Measurements from ENCODE around the gene NF2.
A peak's percentile ranks its signal among the peaks of the same experiment; 100 is the strongest.

The NF2 gene

DNA sequence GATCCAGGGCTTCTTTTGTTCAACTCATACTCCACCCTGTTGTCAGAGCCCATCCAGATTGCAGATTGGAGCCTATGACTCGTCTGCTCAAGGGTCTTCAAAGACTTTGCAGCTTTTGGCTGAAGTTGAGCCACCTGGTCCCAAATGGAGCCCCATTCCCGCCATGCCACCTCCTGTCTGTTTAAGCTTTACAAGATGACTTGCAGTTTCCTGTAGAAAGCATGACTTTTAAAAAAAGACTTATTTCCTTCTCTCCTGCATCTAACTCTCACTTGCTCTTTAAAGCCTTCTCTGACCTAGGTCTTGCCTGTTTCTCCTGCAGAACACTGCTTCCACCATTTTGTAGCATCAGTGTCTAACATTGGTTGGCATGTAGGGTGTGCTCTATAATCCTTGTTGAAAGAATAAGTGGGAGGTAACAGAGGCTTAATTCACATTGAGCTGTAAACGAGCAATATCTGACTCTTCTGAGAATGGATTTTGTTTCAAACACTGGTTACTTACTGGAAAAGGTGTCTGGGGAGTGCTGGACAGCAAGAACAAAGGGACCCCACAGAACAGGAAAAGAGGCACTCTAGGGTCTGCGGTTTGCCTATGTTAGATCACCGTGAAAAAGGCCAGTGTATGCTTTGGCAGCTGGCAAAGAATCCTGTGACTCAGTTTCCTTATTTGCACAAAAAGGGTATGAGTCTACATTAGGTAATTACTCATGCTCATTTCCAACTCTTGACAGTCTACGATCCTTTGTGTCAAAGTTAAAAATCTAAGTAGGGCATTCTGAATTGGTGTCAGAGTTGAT lies 30.3 kb downstream of the NF2 start:
- no peak for DNase-seq

DNA sequence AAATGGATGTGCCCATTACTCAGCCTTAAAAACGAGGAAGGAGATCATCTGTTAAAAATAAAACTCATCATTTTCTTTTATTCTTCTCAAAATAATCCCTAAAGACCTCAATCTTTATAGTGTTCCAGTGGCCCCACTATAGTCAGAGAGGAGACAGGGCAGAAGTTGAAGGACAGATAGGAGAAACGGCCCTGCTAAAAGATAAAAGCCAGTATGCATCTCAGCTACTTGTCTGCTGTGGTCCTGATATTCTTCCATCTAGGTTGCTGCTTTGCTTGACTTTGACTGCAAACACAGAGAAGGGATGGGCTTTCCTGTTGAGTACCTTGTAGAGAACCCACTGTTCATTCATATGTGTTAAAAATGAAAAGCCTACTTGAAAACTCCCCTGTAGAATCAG lies 31.4 kb downstream of the NF2 start:
- DNase-seq, result no peak

DNA sequence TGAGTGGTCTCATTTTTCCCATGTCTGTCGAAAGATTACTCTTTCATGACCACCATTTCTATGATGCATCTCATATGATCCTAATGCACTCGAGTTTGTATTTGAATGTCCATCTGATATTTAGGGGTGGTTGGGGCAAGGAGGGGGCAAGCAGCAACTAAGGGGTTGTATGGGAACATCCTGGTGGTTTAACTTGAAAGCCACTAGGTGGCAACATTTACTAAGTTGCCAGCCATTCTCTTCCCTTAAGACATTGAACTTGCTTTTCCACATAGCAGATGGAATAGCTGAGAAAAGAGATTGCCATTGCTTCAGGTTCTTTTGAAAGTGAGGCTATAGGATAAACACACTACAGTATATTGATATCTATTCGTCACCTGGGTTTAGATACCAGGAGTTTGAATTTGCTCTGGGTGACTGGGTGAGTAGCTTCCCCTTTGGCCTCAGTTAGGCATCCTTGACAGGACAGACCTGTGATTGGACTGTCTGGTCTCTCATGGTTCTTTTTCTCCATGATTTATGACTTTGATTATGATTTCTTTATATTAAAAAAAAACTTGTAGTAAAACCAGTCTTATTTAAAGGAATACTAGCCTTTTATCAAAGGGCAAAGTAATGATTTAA lies 32.4 kb downstream of the NF2 start:
- DNase-seq, result peak; percentile 71 to 87

DNA sequence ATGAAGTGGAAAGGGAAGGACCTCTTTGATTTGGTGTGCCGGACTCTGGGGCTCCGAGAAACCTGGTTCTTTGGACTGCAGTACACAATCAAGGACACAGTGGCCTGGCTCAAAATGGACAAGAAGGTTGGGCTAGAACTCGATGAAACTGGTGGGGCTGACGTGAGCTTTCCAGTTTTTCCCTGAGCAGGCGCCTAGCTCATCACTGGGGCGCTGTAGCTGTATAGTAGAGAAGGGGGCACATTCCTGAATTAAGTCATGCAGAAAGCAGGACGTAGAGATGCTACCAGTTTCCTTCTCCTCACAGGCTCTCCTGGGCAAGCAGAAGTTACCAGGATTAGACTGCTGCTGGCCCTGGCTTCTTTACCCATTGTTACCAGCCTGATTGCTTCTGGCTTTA lies 33.3 kb downstream of the NF2 start:
- no peak for DNase-seq

DNA sequence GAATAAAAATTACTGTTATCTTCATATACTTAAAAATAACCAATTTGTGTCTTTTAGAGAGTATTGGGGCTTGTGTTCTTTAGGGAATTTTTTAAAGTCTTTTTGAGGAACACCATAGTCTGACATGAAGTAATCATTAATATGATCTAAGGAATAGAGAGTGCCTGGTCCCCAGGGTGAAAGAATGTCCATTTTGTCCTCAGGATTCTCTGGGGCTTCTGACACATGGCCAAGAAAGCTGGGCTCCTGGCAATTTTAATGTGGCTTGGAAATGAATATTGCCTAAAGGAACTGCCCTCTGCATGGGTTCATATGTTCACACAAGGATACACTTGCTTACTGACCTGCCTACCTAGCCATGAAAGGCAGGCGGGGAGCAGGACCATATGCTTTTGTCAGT lies 33.7 kb downstream of the NF2 start:
- DNase-seq, result no peak

DNA sequence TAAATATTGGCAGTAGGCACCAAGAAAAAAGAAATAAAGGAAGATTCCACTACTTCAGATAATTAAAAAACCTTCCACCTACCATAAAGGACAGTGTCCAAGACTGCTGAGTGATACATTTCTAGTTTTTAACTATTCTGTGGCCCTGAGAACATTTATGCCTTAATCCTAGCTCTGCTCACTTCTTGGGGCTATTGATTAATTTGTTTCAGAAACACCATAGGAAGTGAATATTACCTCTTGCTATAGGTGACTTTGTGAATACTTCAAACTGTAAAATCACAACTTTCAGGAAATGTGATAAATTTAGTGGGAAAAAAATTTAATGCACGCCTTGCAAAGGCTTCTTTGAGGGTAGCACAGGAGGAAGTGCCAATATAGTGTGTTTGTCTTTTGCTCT lies 35.2 kb downstream of the NF2 start:
- no peak for DNase-seq

DNA sequence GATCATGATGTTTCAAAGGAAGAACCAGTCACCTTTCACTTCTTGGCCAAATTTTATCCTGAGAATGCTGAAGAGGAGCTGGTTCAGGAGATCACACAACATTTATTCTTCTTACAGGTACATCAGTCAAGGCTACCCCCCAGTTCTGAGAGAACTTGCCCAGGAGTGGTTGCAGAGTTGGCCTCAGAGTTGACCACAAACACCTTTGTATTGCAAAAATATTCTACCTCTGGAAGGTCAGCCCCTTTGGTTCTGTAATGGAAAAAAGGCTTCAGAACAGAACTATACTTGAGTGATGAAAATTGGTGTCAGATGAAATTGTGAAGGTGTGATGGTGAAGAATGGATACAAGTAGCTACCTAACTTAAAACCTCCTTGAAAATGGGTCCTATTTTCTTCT lies 35.7 kb downstream of the NF2 start:
- DNase-seq, result no peak

DNA sequence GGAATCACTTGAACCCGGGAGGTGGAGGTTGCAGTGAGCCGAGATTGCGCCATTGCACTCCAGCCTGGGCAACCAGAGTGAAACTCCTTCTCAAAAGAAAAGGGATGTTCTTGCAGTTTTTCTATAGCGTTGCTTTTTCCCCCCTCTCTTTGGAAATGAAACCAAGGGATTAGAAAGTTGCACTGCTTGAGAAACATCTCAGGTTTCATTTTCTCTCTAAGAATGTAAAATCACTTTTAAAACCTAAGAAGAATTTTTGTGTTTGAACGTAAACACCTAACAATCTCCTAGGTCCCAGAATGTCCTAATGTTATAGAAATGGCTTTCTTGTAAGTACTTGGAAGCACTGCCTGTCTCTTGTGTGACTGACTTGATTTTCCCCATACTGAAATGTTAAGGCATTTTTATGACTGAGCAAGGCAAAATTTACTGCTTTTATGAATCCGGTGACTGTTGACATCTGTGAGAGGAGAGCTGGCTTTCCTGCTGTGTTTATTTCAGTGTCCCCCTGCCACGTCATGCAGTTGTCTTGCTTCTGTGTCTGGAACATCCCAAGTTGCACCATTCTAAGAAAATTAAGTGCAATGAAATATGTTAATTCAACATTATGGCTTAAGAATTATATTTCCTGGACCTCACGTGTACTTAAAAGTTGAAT lies 37.7 kb downstream of the NF2 start:
- DNase-seq, result no peak

DNA sequence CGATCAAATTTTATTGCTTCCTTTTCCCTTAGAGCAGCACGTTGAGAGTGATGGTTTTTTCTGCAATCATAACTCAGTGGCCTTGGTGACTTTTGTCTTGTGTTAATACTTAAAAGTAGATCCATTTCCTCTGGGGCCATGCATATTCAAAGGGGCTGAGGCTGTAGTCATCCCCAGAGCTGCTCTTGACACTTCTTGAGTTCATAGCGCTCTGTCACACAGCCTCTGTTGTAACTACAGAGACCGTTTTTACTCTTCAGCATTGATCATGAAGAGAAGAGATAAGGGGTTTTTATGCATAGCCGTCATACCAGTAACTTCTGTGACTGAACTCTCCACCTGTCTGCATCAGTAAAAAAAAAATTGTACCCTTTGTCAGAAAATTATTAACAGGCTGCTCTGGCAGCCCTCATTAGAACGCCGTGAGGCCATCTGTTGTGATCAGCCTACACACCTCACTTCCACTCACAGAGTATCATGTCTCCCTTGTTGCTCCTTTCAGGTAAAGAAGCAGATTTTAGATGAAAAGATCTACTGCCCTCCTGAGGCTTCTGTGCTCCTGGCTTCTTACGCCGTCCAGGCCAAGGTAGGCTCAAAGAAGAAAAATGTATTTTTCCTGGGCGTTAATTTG lies 38.4 kb downstream of the NF2 start:
- no peak for DNase-seq

DNA sequence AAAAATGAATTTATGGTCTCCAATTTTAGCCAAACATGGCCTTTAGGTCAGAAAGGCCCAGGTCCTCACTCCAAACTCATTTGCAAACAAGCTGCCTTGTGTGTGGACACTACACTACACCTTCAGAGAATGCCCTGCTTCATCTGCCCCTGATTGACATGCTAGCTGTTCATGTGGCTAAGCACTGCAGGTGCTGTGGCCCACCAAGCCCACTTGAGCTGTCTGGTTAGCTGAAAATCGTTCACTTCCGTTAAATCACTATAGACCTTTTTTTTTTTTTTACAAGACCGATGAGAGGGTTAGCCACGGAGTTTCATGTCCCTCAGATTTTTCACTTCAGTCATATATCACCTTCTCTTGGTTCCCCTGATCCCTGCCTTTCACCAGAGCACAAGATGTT lies 39.3 kb downstream of the NF2 start:
- DNase-seq, result no peak

DNA sequence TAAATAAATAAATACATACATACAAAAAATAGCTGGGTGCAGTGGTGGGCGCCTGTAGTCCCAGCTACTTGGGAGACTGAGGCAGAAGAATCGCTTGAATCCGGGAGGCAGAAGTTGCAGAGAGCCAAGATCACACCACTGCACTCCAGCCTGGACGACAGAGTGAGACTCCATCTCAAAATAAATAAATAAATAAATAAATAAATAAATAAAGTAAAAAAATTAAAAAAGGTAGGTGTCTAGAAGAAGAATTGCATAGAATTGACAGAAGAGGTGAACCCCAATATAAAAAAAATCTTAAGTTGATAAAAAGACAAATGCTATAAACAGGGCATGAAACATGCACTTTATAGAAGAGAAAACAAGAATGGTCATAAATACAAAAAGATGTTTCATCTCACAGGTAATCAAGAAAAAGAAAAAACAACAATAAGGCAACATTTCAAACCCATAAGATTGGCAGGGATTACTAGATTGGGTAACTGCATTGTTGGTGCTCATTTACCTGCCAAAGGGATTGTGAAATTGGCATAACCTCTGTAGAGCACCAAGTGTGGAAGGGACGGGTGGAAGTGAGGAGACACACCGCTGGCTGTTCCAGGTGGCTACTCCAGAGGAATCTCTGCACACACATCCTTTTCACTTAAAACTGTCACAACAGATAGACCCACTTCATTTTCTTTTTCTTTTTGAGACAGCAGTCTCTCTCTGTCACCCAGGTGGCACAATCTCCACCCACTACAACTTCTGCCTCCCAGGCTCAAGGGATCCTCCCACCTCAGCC lies 44.7 kb downstream of the NF2 start:
- DNase-seq, result no peak

DNA sequence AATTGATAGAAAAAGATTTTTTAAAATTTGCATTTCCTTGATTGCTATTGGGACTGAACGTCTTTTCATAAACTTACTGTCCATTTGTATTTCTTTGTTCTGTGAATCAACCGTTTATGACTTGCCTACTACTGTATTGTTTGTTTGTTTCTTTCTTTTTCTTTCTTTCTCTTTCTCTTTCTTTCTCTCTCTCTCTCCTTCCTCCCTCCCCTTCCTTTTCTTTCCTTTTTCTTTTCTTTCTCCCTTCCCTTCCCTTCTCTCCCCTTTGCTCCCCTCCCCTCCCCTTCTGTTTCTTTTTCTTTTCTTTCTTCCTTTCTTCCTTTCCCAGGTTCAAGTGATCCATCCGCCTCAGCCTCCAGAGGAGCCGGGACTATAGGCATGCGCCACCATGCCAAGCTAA lies 46.9 kb downstream of the NF2 start:
- no peak for DNase-seq

DNA sequence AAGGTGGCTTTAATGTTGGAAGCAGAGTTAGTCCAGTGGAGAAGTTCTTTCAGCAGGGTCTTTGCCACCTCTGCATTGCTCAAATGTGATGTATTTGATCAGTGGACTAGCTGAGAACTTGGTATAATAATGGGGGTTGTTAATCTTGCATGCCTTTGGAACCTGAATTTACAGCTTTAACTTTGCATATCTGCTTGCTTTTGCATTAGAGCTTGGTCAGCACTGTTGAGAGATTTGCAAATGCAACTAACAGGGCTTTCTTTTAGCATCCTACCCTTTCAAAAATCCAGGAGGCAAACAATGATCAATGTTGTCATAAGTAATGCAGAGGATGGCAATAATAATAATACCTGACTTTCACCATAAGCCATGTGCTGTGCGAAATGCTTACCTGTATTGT lies 48.2 kb downstream of the NF2 start:
- DNase-seq, result no peak

DNA sequence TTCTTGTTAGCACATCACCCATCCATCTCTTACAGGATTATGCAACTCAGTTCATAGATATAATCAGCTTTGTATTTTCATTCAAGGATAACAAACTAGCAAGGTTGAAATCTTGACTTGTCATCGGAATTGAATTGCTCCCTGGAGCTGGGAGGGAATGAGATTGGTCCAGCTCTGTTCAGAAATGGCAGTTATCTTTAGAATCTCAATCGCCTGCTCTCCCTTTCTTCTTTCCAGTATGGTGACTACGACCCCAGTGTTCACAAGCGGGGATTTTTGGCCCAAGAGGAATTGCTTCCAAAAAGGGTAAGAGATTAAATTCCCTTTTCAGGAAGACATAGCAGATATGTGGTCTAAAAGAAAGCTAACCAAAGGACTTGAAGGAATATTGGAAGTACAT lies 51.0 kb downstream of the NF2 start:
- DNase-seq, result no peak

DNA sequence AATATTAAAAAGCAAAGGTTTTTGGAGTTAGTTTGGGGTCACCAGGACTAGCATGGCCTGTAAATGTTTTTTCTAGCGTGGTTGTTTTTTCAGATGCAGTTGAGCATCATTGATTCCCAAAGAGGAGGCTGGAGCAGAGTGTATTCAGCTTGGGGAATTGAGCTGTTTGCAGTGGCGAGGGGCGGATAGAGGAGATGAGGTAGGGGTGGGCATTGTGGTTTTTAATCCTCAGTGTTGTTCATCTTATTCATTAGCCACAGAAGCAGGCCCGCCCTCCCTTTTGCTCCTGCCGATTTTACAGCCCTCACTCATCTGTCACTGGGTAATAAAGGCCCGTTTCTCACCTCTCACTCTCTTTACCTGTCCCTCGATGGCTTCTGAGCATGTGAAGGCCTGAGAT lies 51.4 kb downstream of the NF2 start:
- DNase-seq, result no peak

DNA sequence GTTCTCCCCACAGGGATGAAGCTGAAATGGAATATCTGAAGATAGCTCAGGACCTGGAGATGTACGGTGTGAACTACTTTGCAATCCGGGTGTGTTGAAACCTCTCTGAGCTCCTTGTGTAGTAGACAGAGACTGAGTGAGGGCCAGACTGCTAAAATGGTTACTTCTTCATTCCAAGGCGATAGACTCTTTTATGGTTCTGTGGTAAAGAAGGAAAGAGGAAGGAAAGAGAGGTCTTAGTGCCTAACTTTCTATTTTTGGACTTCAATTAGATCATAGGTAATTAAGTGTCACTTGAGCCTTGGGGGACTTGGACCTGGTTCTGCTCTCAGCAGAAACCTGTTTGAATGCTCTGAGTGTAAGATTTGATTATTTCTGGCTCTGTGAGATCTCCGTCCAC lies 54.7 kb downstream of the NF2 start:
- peak; percentile 93 to 96 for DNase-seq

DNA sequence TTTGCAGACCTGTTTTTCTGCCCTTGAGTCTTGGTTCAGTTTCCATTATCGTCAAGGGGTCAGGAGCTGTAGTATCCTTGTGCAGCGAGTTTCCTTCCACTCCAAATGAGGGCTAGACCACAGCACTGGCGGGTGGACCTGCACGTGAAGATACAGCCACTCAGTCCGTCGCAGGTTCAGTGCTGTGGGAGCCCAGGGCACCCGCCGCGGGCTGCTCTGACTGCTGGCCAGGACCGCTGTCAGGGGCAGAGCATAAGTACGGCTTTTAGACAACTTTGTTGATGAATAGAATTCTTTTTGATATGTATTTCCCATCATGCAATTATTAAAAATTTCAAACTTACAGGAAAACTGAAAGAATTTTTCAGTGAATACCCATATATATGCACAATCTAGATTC lies 56.6 kb downstream of the NF2 start:
- DNase-seq, result no peak

DNA sequence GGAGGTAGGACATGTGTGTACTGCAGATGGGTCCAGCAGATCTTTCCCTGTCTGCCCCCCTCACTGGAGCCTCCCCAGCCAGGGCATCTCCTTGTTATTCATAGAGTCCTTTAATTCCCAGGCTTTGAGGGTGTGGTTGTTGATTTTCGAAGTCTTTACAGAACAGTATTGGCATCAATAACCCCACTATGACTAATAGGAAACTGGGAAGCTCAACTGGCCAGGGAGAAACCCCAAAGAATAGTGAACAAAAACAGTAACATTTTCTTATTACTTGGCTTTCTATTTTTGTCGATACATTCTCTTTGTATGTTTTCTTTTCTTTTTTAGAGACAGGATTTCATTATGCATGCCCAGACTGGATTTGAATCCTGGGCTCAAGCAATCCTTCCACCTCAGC lies 57.9 kb downstream of the NF2 start:
- DNase-seq, result no peak

DNA sequence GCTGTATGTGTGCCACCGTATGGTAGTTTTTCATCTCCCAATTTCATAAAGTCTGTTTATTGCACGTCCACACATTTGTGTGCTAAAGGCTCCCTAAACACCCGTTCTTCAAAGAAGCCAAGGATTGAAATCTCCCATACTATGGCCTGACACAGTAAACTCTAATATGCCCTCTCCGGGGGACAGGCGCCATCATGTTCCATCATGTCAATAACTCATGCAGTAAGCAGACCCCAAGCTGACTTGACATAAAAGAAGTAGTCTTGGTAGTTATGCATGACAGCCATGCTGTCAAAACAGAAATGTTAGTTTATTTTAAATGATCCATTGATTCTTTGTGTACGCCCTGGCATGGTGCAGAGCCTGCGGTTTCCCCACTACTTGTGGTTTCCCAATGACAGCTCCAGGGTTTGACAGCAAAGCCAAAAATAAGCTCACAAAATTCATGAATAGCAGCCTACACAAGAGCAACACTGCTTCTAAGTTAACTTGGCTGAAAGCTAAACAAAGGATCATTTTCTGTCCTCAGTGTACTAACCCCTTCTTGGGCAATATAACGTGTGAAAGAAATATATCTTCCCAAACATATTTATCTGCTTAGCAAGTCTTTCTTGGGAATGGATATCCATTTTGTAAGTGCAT lies 59.9 kb downstream of the NF2 start:
- no peak for DNase-seq

DNA sequence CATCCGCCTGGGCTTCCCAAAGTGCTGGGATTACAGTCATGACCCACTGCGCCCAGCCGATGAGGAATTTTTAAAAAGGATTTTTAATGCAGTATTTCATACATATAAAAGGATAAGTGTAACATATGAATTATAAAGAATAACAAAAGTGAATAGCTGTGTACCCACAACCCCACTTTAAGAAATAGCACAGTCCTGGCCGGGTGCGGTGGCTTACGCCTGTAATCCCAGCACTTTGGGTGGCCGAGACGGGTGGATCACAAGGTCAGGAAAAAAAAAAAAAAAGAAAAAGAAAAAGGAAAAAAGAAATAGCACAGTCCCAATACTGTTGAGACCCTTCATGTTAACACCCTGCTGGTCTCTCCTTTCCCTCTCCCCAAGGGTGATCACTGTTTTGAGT lies 62.1 kb downstream of the NF2 start:
- DNase-seq, result no peak

DNA sequence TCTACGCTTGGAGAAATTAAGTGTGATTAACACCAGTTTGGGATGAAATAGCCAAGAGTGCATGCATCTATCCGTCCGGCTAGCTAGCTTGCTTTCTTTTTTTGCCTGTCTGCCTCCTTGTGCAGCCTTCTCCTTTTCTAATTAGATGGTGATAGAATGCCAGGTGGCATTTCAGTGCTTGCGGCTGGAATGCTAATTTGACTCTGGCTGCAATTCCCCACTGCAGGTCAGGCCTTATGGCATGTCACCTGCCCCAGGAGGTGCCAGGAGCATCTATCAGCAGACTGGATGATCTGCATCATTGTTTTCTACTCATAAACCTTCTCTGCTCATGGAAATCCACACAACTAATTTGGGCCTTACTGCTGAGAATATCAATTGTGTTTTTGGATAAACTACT lies 65.2 kb downstream of the NF2 start:
- DNase-seq, result no peak

DNA sequence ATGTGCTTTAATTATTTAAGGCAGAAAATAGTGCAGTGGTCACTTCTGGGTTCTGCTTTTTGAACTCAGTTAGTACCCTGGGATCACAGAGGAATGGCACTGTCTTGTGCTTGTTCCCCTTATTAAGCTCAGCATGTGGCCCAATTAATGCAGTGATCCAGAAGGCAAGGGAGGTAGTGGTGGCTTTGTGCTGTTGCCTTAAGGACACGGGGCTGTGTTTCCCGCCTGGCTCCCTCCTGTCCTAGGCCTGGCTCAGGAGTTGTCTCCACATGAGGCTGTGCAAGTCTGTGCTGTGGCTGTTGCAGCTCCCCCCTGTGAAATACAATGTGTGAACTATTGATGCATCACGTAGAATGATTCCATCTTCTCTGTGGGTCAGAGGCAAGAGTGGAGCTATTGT lies 67.2 kb downstream of the NF2 start:
- DNase-seq, result no peak

All from Kasumi-1 (cell line).